Measurements from ENCODE around the gene P2RX6.
"Not testable (repeated sequence)": the region's sequence is repeated elsewhere in the genome, so short reads cannot be mapped to it uniquely, and the experiment has no call there.

The P2RX6 gene

GRCh38 chr22:21034989-21035388, 20.0 kb downstream of the P2RX6 start:
- DNase-seq = no peak

GRCh38 chr22:21038405-21038804, 23.4 kb downstream of the P2RX6 start:
- DNase-seq = no peak

DNA sequence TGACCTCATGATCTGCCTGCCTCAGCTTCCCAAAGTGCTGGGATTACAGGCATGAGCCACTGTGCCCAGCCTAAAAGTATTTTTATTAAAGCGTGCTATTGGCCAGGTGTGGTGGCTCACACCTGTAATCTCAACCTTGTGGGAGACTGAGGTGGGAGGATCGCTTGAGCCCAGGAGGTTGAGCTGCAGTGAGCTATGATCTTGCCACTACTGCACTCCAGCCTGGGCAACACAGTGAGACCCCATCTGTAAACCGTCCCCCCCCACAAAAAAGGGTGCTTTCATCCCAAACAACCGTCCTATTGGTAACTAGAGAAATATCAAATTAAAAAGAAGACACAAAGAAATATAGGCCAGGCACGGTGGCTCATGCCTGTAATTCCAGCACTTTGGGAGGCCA, 24.2 kb downstream of the P2RX6 start:
- not testable (repeated sequence) for DNase-seq

GRCh38 chr22:21041937-21042336, 27.0 kb downstream of the P2RX6 start:
- no peak for DNase-seq

DNA sequence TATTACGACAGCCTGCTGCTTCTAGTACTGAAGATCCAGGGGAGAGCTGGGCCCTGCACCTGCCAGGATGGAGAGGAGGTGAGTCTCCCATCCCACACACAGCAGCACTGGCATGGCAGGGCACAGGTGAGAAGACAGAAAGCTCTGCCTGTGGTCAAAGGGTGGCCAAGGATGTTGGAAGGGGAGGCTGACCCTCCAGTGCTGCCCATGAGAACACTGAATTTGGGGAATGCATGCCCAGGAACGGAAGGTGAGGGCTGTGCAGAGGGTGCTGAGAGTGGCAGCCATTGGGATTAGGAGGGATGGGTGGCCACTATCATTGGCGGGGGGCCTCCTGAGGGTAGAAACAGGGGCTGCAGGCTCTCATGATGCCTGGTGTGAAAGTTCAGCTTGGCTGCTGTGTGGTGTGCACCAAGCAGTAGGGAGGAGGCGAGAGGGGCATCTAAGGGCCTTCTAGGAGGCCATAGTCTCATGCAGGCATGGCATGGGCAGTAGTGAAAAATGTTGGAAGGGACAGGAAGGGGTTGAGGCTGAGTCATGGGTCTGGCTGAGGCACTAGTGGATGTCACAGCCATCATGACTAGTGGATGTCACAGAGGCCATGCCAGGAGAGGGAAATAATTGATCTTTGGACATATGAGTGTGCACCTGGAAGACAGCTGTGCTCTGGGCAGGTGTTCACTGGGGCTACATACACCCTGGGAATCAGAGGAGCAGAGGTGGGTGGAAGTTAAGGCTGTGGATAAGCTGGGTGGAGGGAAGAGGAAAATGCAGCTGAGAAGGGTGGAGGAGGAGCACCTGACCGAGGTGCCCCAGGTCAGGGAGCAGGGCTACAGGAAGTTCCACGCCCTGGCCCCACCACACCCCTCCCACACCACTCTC, 28.3 kb downstream of the P2RX6 start:
- no peak for DNase-seq

DNA sequence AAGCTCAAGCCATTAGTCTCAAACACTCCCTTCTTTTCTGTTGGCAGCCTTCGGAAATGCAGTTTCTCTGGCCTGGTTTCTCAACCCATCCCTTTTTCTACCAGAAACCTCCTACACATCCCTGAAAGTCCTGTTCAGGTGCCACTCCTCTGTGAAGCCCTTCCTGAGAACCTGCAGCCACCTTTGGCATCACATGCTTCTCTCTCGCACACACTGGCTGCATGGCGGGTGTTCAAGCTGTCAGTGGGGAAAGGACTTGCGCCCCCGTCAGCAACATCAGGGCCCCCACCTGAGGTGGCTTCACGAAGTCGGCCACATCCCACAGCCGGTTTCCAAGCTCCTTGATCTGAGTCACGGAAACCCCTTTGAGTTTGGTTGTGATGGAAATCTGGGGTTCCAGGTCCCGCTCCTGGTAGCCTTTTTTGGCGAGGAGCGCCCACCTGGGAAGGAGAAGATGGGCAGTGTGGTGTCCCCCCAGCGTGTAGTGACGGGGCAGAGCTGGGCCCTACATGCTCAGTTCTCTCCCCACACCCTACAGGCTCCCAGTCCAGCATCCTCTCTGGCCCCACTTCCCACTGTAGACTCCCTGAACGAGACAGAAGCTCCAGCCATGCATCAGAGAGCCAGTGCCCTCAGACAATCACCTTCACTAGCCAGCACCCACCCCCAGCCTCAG, 29.0 kb downstream of the P2RX6 start:
- DNase-seq = no peak

DNA sequence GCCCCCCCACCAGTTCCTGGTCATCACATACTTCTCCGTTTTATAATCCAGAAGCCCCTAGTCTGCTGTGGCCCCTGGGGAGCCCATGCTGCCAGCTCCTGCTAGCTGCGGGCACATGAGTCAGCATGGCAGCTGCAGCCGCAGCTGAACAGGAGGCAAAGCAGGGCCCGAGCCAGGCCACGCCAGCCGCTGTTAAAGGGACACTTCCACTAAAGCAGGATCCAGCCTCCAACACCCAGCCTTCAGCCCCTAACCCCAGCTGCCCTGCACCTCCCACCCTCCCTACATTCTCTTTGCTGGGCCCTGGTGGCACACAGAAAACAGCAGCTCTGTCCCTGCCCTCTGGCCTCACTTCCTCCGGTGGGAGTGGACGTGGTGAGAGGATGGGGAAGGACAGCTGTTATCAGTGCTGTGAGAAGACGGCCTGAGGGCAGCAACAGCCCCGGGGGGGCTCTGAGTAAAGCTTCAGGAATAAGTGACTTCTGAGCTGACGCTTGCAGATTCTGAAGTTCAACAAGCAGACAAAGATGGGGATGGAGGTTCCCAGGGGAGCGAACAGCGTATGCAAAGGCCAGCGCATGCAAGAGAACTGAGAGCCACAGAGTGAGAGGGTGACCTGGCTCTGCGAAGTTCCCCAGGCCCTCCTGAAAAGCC, 30.1 kb downstream of the P2RX6 start:
- no peak for DNase-seq

- DNase-seq = peak; percentile 77
These were observed 30.8 kb downstream of the P2RX6 start, which contains the start of gene LRRC74B for GRCh38 chr22:21045585-21046294. Gene LRRC74B (plus strand): TSS chr22:21045946. CDS start chr22:21045987, 41 bp downstream.

GRCh38 chr22:21047035-21047661, 32.2 kb downstream of the P2RX6 start:
- DNase-seq = no peak

GRCh38 chr22:21047730-21048129, 32.8 kb downstream of the P2RX6 start:
- DNase-seq = no peak

DNA sequence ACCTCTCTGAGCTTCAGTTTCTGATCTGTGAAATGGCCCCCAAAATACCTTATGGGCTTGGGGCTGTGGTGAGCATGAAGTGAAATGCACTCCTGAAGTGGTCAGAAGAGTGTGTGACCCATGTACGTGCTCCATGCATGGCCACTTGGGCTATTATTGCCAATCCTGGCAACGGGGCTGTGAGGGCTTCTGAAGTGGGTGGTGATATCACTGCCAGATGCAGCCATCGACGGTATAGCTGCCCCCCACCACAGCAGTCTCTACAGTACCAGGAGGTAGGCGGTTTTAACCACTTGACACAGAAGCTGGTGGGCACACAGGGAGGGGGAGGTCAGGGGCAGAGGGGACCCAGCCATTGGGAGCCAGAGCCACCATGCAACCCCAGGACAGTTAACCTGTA, 33.5 kb downstream of the P2RX6 start:
- DNase-seq = not testable (repeated sequence)

DNA sequence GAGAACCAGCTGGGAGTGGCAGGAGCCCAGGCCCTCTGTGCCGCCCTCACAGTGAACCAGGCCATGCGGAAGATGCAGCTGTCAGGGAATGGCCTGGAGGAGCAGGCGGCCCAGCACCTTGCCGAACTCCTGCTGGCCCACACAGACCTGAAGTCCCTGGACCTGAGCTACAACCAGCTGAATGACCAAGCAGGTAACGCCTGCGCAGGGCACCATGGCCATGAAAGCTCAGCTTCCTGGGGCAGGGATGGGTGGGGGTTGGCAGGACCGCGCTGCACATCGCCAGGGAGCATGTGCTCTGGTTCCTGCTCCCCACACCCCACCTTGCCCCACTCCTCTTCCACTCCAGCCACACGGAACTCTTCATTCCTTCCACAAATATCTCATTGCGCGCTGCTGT, 34.0 kb downstream of the P2RX6 start:
- DNase-seq = not testable (repeated sequence)

GRCh38 chr22:21051145-21051830, 36.3 kb downstream of the P2RX6 start:
- DNase-seq = no peak

DNA sequence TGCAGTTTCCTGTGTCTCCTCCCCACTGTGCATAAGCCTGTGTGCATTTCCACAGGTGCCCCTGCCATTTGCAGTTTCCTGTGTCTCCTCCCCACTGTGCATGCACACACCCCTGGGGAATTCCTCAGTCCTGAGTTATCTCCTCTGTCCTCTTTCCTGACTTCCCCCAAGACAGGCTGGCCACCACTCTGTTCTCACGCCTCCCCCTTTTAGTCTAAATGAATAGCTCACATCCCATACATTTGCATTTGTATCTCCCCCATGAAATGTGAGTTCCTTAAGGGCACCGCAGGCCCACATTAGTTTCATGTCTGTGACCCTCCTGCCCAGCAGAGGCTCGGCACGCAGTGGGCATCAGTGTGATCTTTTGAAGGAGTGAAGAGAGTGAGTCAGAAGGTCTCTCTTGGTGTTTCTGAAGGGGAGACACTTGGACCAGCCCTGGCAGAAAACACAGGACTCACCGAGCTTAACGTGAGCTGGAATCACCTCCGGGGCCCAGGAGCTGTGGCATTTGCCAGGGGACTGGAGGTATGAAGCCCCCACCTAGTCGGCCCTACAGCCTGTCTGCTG, 37.0 kb downstream of the P2RX6 start:
- DNase-seq = no peak

- DNase-seq = no peak
These were observed 37.9 kb downstream of the P2RX6 start for GRCh38 chr22:21052715-21053459.

- no peak for DNase-seq
These were observed 39.2 kb downstream of the P2RX6 start for GRCh38 chr22:21054046-21054713.

DNA sequence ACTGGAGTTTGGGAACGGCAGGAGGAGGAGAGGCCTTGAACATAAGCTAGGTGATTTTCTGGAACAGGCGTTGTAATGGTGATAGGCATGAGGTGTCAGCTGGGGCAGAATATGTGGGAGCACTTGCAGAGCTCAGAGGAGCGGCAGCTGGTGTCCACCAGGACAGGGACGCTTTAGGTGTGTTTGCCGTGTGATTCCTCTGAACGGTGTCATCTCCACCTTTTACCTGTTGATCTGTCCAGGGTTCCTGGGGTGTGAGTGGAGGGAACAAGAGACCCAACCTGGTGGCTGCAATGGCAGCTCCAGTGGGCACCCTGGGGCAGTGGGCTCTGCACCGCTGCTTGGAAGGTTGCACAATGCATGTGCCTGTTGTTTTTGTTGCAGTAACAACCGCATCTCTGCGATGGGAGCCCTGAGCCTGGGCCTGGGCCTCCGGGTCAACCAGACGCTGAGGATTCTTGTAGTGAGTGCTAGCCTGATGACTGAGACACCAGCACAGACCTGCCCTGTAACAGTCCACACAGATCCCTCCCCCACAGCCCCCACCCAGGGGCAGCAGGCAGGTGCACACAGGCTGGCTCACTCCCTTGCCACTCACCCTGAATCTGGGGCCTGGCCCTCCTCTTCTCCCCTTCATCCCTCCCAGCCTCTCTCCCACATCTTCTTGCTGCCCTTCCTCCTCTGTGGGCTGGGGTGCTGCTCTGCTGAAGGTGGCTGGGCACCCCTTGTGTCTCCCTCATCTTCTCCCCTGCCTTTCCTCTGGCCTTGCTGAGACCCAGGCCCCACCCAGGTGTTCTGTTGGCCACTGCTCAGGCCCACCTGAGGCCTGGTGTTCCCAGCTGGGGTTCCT, 40.0 kb downstream of the P2RX6 start:
- DNase-seq = no peak

GRCh38 chr22:21055564-21055834, 40.5 kb downstream of the P2RX6 start:
- DNase-seq = no peak

- no peak for DNase-seq
These were observed 40.9 kb downstream of the P2RX6 start for GRCh38 chr22:21055880-21056319.
